CD4-positive, alpha-beta T cell (primary cell): ENCODE measurements around the gene ARVCF. TPM values are rescaled to one million over a fixed set of nuclear protein-coding genes. Genes with fewer than 3 reads are reported as not detected.

Experiments
- ATAC-seq: fragments of 200-7000 bp; cut with Tn5 transposase; one replicate; pipeline ENCODE4 v1.10.0; 2022; ENCODE audit warnings: mild to moderate bottlenecking; ENCODE audit not compliant: poor library complexity
- CTCF ChIA-PET: fragments of 350-600 bp; sonication (Branson Sonifier 250); formaldehyde crosslinking; loops from one replicate; lab custom pipeline; 2021; ENCODE audit warnings: antibody characterized with exemption, inconsistent platforms; lab: Charles Lee
- POLR2A ChIA-PET: fragments of 350-600 bp; sonication (Branson Sonifier 250); formaldehyde crosslinking; loops from one replicate; lab custom pipeline; 2021; ENCODE audit warnings: antibody characterized with exemption, inconsistent platforms; lab: Charles Lee
- DNase-seq, 14 experiments: peaks; one replicate each; pipeline ENCODE4 v3.0.0-alpha.2; 2013 to 2020; ENCODE audit warnings: mixed read lengths in 2 of 14
- H3K27ac ChIP-seq, 2 donors: one replicate each; pipeline versions ENCODE4 v1.5.1 to v1.7.0; 2013; ENCODE audit warnings: low read length in 2 of 2, low read depth in 1 of 2, mild to moderate bottlenecking in 1 of 2
- H3K27me3 ChIP-seq, 2 experiments: 1 replicate in 1 of 2; 2 replicates in 1 of 2; pipeline versions ENCODE4 v1.6.1 to v1.7.0; 2013; ENCODE audit warnings: low read length in 2 of 2, control low read depth in 1 of 2, mild to moderate bottlenecking in 1 of 2, moderate library complexity in 1 of 2; ENCODE audit not compliant: insufficient read depth in 2 of 2, control insufficient read depth in 1 of 2
- H3K36me3 ChIP-seq: one replicate; pipeline ENCODE4 v1.6.1; 2013; ENCODE audit warnings: low read length, control low read depth; ENCODE audit not compliant: insufficient read depth
- H3K4me1 ChIP-seq: one replicate; pipeline ENCODE4 v1.6.1; 2013; ENCODE audit warnings: low read length, control low read depth; ENCODE audit not compliant: insufficient read depth
- H3K4me3 ChIP-seq: one replicate; pipeline ENCODE4 v1.5.1; 2013; ENCODE audit warnings: mild to moderate bottlenecking, low read length, moderate library complexity
- H3K9me3 ChIP-seq, 2 experiments: 1 replicate in 1 of 2; 2 replicates in 1 of 2; pipeline versions ENCODE4 v1.6.1 to v1.7.0; 2013; ENCODE audit warnings: low read length in 2 of 2, mild to moderate bottlenecking in 2 of 2, control low read depth in 1 of 2, moderate library complexity in 1 of 2; ENCODE audit not compliant: control insufficient read depth in 1 of 2, insufficient read depth in 1 of 2
- H3K27ac Mint-ChIP-seq: one replicate; pipeline ENCODE4 v1.8.0; 2020; ENCODE audit warnings: mixed read lengths
- H3K27me3 Mint-ChIP-seq: one replicate; pipeline ENCODE4 v1.8.0; 2021; ENCODE audit warnings: mixed read lengths
- H3K36me3 Mint-ChIP-seq: one replicate; pipeline ENCODE4 v1.8.0; 2021; ENCODE audit warnings: low read depth, mixed read lengths
- H3K4me1 Mint-ChIP-seq: one replicate; pipeline ENCODE4 v1.8.0; 2021; ENCODE audit warnings: low read depth, mixed read lengths
- H3K4me3 Mint-ChIP-seq: one replicate; pipeline ENCODE4 v1.8.0; 2020; ENCODE audit warnings: mild to moderate bottlenecking, mixed read lengths
- H3K9me3 Mint-ChIP-seq: one replicate; pipeline ENCODE4 v1.8.0; 2020; ENCODE audit warnings: mixed read lengths
- CTCF ChIP-seq: fragments of 200-600 bp; IDR thresholded peaks from one replicate; pipeline ENCODE4 v1.8.0; 2022; ENCODE audit warnings: antibody characterized with exemption, mild to moderate bottlenecking
- intact Hi-C, 2 experiments: fragments of 100-400 bp; cut with DNase I in 1 of 2; cut with micrococcal nuclease in 1 of 2; formaldehyde crosslinking; loops; one replicate each; pipeline versions ENCODE4 v1.15.1 to v1.9.0; 2023 to 2025; cut with DNase I, micrococcal nuclease
- total RNA-seq, 174 experiments: library from RNA in 2 of 174; stranded (reverse) in 2 of 174; gene quantifications; one replicate each; pipeline ENCODE4 v1.2.3 and lab custom pipeline; 2021 to 2026

The ARVCF gene
- total RNA-seq, 2 experiments from 2014 or later, result 2.2 to 2.5 TPM

DNA sequence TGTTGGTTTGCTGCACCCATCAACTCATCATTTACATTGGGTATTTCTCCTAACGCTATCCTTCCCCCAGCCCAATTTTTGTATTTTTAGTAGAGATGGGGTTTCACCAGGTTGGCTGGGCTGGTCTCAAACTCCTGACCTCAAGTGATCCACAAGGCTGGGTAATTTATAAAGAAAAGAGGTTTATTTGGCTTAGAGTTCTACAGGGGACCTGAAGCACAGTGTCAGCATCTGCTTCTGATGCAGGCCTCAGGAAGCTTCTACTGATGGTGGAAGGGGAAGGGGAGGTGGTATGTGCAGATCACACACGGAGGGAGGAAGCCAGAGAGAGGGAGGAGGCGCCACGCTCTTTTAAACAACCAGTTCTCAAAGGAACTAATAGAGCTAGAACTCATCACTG is 30.1 kb upstream of the ARVCF start:
- CTCF ChIA-PET, result no interaction called here
- POLR2A ChIA-PET, result no interaction called here
- intact Hi-C loops, result no loop called here
- H3K9me3 ChIP-seq, result peaks cover 0 to 8% of the 10 kb centered on the region in 2 experiments
- Mint-ChIP-seq H3K27me3 (no peaks in the 10 kb centered on the region), H3K9me3 (no peaks in the 10 kb centered on the region), H3K27ac (peak overlapping the region; percentile 36), H3K4me1 (peaks cover 10% of the 10 kb centered on the region), H3K4me3 (no peak overlapping the region), H3K36me3 (peaks cover 50% of the 10 kb centered on the region)
- no peaks in the 10 kb centered on the region for H3K27me3 ChIP-seq
- no peak for DNase-seq
- peaks cover 3% of the 10 kb centered on the region for H3K4me1 ChIP-seq
- peaks cover 52% of the 10 kb centered on the region for H3K36me3 ChIP-seq
- TF ChIP-seq CTCF, result no peak
- H3K4me3 ChIP-seq, result no peak overlapping the region
- H3K27ac ChIP-seq, result no peak overlapping the region
- no peak for ATAC-seq

DNA sequence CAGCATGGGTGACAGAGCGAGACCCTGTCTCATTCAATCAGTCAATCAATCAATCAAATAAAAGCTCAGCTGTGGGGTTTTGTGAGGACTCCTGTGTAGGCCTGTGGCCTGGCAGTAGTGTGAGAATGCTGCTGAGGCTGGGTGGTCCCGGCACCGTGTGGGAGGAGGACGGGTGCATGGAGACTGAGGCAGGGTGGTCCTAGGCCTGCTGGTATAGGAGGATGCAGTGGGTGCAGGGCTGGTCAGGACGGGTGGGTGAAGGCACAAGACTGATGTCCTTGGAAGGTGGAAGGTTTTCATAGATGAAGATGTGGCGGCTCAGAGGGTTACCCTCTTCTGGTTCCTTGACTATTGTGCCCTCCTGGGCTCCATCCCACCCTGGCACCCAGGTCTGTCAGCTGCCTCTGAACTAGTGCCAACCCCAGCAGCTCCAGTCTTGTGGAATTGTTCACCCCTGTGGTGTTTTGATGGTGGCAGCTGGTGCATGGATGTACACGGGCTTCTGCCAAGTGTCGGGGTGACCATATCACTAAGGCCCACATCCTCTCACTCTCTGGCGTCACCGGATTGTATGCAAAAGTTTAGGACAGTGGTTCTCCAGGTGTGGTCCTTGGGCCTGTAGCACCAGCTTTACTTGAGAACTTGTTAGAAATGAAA is 28.0 kb upstream of the ARVCF start:
- Mint-ChIP-seq H3K4me3 (no peak overlapping the region), H3K36me3 (peaks cover 57% of the 10 kb centered on the region), H3K27me3 (no peaks in the 10 kb centered on the region), H3K9me3 (no peaks in the 10 kb centered on the region), H3K4me1 (peaks cover 10% of the 10 kb centered on the region), H3K27ac (no peak overlapping the region)
- Histone ChIP-seq H3K4me3 (no peak overlapping the region), H3K27me3 (no peaks in the 10 kb centered on the region), H3K27ac (no peak overlapping the region), H3K9me3 (peaks cover 0 to 8% of the 10 kb centered on the region in 2 experiments), H3K36me3 (peaks cover 61% of the 10 kb centered on the region), H3K4me1 (peaks cover 3% of the 10 kb centered on the region)
- ChIA-PET CTCF (no interaction called here), POLR2A (no interaction called here)
- TF ChIP-seq CTCF, result no peak
- ATAC-seq, result no peak
- intact Hi-C loops, result no loop called here
- DNase-seq, result no peak

- peaks cover 10% of the 10 kb centered on the region for H3K4me1 Mint-ChIP-seq
- peaks cover 54% of the 10 kb centered on the region for H3K36me3 Mint-ChIP-seq
- H3K9me3 Mint-ChIP-seq, result no peaks in the 10 kb centered on the region
- Histone ChIP-seq H3K27ac (no peak overlapping the region), H3K9me3 (peaks cover 0 to 8% of the 10 kb centered on the region in 2 experiments), H3K4me1 (peaks cover 3% of the 10 kb centered on the region), H3K4me3 (no peak overlapping the region), H3K36me3 (peaks cover 61% of the 10 kb centered on the region), H3K27me3 (no peaks in the 10 kb centered on the region)
- H3K27ac Mint-ChIP-seq, result no peak overlapping the region
- no peak for ATAC-seq
- ChIA-PET POLR2A (no interaction called here), CTCF (no interaction called here)
- H3K27me3 Mint-ChIP-seq, result no peaks in the 10 kb centered on the region
- no peak for TF ChIP-seq CTCF
- intact Hi-C loops, result no loop called here
- no peak for DNase-seq
- H3K4me3 Mint-ChIP-seq, result no peak overlapping the region
Measured at GRCh38 chr22:20043997-20044342, 27.3 kb upstream of the ARVCF start.
